ENCODE measurements around the gene ABHD17A. TPM values are rescaled to one million over a fixed set of nuclear protein-coding genes. Genes with fewer than 3 reads are reported as not detected.

Gene ABHD17A
- total RNA-seq, 1 donor from 2014 or later, result 73.9 TPM

DNA sequence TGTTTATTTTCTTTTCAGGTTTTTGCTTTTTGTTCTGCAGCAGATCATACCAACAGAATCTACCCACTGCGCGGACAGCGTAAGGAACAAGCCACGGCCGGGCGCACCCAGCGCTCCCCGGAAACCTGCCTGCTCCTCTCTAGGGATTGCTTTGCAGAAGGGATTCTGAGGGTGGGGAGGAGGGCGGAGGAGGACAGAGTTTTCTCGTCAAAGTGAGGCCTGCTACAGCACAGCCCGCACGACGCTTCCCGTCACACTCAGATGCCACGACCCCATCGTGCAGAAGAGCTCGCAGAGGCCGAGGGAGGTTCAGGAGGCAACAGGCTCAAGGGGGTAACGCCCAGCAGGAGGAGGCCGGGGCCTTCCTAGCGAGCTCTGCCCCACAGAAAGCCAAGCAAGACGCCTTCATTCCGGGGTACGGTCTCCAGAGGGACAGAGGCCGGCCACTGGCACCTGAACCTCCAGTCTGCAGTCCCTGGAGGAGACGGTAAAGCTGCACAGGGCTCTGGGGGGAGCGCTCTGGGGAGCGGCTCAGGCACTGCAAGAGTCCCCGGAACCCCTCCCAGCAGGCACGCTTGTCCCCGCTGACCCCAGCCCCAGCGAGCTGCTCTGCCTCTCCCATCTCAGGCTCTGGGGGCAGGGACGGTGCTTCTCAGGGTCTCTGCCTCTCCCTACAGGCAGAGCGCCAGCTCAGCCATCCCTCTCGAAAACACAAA is 43.9 kb downstream of the ABHD17A start:
- Mint-ChIP-seq H3K4me3 (peak overlapping the region; percentile 8), H3K4me1 (peaks cover 6% of the 10 kb centered on the region), H3K27ac (ENCODE audit: unreplicated experiment) (no peak overlapping the region), H3K36me3 (ENCODE audit: low read depth) (no peaks in the 10 kb centered on the region), H3K27me3 (ENCODE audit: low read depth) (no peaks in the 10 kb centered on the region), H3K9me3 (no peaks in the 10 kb centered on the region)
- no peak for TF ChIP-seq CTCF (conservative IDR thresholded peaks at IDR 0.05)
- DNase-seq (ENCODE audit: low read depth, low spot score), result no peak

GRCh38 chr19:1840541-1841115 is 44.7 kb downstream of the ABHD17A start:
- no peaks in the 10 kb centered on the region for H3K9me3 Mint-ChIP-seq
- no peaks in the 10 kb centered on the region for H3K4me1 Mint-ChIP-seq
- H3K27ac Mint-ChIP-seq (ENCODE audit: unreplicated experiment), result no peak overlapping the region

DNA sequence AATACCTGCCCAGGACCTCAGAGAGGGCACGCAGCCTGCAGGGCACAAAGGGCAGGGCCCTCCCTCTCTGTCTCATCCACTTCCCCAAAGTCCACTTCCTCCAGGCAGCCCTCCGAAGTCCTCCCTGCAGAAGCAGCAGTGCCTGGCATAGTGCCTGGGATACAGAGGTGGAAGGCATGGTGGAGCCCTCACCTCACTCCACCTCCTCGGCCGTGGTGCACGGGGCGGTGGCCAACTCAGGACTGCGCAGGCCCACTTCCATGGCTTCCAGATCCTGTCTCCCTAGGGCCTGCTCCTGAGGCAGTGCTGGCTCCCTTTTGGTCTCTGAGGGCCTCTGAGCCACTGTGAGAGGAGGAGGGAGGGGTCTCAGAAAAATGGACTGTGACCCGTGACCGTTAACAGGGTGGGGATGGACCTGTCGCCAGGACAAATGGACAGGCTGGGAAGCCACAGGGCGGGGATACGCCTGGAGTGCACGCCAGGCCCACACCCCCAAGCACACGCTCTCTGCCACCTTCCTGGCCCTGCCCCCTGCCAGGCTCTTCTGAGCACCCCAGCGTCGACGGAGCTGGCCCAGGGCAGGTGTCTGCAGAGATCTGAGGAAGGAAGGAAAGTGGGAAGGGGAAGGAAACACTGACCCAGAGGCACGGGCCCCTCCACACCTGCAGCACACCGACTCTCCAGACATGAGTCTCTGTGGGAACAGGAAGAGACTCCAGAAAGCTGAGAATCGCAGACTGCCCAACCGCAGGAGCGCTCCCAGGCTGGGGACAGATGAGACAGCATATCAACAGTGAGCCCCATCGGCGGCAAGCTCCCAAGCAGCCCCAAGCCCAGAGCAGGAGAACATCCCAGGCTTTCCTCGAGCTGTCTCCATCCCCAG is 45.4 kb downstream of the ABHD17A start:
- Mint-ChIP-seq H3K36me3 (ENCODE audit: low read depth) (no peaks in the 10 kb centered on the region), H3K9me3 (no peaks in the 10 kb centered on the region), H3K4me1 (no peaks in the 10 kb centered on the region), H3K27ac (ENCODE audit: unreplicated experiment) (no peak overlapping the region), H3K27me3 (ENCODE audit: low read depth) (no peaks in the 10 kb centered on the region), H3K4me3 (no peak overlapping the region)
- DNase-seq (ENCODE audit: low read depth, low spot score), result no peak
- TF ChIP-seq CTCF (conservative IDR thresholded peaks at IDR 0.05), result no peak

More at GRCh38 chr19:1840541-1841115, 44.7 kb downstream of the ABHD17A start:
- TF ChIP-seq CTCF (conservative IDR thresholded peaks at IDR 0.05), result no peak
- no peak for DNase-seq (ENCODE audit: low read depth, low spot score)
- Mint-ChIP-seq H3K4me3 (peak overlapping the region; percentile 8), H3K36me3 (ENCODE audit: low read depth) (no peaks in the 10 kb centered on the region), H3K27me3 (ENCODE audit: low read depth) (no peaks in the 10 kb centered on the region)

DNA sequence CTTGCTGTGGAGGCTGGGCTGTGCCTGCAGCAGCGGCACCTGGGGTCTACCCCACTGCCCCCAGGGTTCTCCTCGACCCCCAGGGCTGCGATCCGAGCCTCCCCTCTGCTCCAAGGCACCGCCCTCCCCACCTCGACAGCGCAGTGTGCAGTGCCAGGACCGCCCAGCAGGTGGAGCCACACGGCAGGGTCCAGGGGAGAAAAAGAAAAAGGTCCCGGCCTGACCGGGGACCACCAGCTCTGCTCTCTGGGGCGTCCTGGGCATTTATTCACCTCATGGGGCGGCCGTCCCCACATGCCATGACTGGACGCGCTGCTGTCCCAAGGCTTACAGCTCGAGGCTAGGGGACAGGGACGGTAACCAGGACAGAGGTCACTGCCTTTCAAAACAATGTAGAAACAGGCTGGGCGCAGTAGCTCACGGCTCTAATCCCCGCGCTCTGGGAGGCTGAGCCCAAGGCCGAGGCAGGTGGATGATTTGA is 47.6 kb downstream of the ABHD17A start:
- peak overlapping the region; percentile 57 for H3K27ac Mint-ChIP-seq (ENCODE audit: unreplicated experiment)
- no peak overlapping the region for H3K4me3 Mint-ChIP-seq
- H3K9me3 Mint-ChIP-seq, result no peaks in the 10 kb centered on the region
- H3K27me3 Mint-ChIP-seq (ENCODE audit: low read depth), result no peaks in the 10 kb centered on the region
- peak; percentile 90 for TF ChIP-seq CTCF (conservative IDR thresholded peaks at IDR 0.05)
- no peaks in the 10 kb centered on the region for H3K36me3 Mint-ChIP-seq (ENCODE audit: low read depth)
- H3K4me1 Mint-ChIP-seq, result no peaks in the 10 kb centered on the region
- peak; percentile 84 for DNase-seq (ENCODE audit: low read depth, low spot score)

DNA sequence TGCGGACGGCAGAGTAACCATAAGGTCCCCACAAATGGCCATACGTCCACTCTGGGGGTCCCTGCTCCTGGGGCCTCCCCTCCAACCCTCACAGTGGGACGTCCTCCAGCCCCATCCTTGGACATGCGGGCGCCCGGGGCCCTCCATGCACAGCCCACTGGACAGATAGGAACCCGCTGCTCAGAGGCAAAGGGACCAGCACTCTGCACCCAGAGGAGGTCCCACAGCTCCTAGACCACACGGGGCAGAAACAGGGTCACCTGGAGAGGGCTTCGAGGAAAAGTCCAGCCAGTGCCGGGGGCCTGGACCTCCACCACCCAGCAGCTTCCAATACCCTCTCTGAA is 48.1 kb downstream of the ABHD17A start:
- no peaks in the 10 kb centered on the region for H3K9me3 Mint-ChIP-seq
- H3K36me3 Mint-ChIP-seq (ENCODE audit: low read depth), result no peaks in the 10 kb centered on the region

More for the DNA sequence above, 48.1 kb downstream of the ABHD17A start:
- no peak for DNase-seq (ENCODE audit: low read depth, low spot score)
- TF ChIP-seq CTCF (conservative IDR thresholded peaks at IDR 0.05), result no peak
- H3K27me3 Mint-ChIP-seq (ENCODE audit: low read depth), result no peaks in the 10 kb centered on the region
- no peak overlapping the region for H3K27ac Mint-ChIP-seq (ENCODE audit: unreplicated experiment)
- H3K4me1 Mint-ChIP-seq, result no peaks in the 10 kb centered on the region
- H3K4me3 Mint-ChIP-seq, result no peak overlapping the region
